ENCODE data around the gene CERK.

- TF ChIP-seq CTCF (IDR thresholded peaks at IDR 0.05; ENCODE audit: insufficient read depth, low read length) (no peak), POLR2AphosphoS5 (IDR thresholded peaks at IDR 0.05; ENCODE audit: low read depth) (no peak)
Measured at GRCh38 chr22:46737976-46738646, at the start of gene CERK.

Measured in HL-60 (cell line).